Activated T-helper 1 cell treated with anti-CD3 and anti-CD28 coated beads, Interleukin-12 subunit alpha, Interleukin-12 subunit beta, Interleukin-2, Interleukin-4 antibody, amounts not matched to agents 30 ng/mL and 10 ng/mL and 1 ng/mL, durations not matched to agents 14 hours and 24 hours and 36 hours (primary cell): ENCODE data around the gene SKOR1. TPM values are rescaled to one million over a fixed set of nuclear protein-coding genes. Genes with fewer than 3 reads are reported as not detected.

ENCODE experiments used
- DNase-seq: peaks from one replicate; pipeline ENCODE4 v3.0.0; 2021; ENCODE audit warnings: low spot score
- H3K27ac Mint-ChIP-seq: one replicate; pipeline ENCODE4 v1.8.0; 2021; ENCODE audit warnings: mild to moderate bottlenecking, mixed read lengths
- H3K27me3 Mint-ChIP-seq: one replicate; pipeline ENCODE4 v1.8.0; 2022; ENCODE audit warnings: mild to moderate bottlenecking, moderate library complexity, mixed read lengths; ENCODE audit not compliant: insufficient read depth
- H3K36me3 Mint-ChIP-seq: one replicate; pipeline ENCODE4 v1.8.0; 2021; ENCODE audit warnings: low read depth, mixed read lengths
- H3K4me1 Mint-ChIP-seq: one replicate; pipeline ENCODE4 v1.8.0; 2021; ENCODE audit warnings: low read depth, mixed read lengths
- H3K4me3 Mint-ChIP-seq: one replicate; pipeline ENCODE4 v1.8.0; 2021; ENCODE audit warnings: mild to moderate bottlenecking, moderate library complexity, mixed read lengths
- H3K9me3 Mint-ChIP-seq: one replicate; pipeline ENCODE4 v1.8.0; 2021; ENCODE audit warnings: mixed read lengths
- intact Hi-C: fragments of 100-400 bp; cut with micrococcal nuclease; formaldehyde crosslinking; loops from one replicate; pipeline ENCODE4 v1.15.1; 2024
- total RNA-seq: library from RNA; stranded (reverse); gene quantifications from 2 replicates; pipeline ENCODE4 v1.2.3, GENCODE V29; 2022

SKOR1 gene
- total RNA-seq, 1 donor from 2014 or later: 0.21 TPM

- no peaks in the 10 kb centered on the region for H3K27me3 Mint-ChIP-seq
Measured at GRCh38 chr15:67784856-67785430, 40.4 kb upstream of the SKOR1 start.

GRCh38 chr15:67785431-67785830 lies 39.9 kb upstream of the SKOR1 start:
- H3K36me3 Mint-ChIP-seq: peaks cover 2% of the 10 kb centered on the region
- H3K9me3 Mint-ChIP-seq: no peaks in the 10 kb centered on the region
- H3K4me3 Mint-ChIP-seq: no peak overlapping the region
- peaks cover 17% of the 10 kb centered on the region for H3K4me1 Mint-ChIP-seq
- no peak for DNase-seq
- H3K27ac Mint-ChIP-seq: no peak overlapping the region
- intact Hi-C loops: no loop called here
- no peaks in the 10 kb centered on the region for H3K27me3 Mint-ChIP-seq

More at GRCh38 chr15:67784856-67785430, 40.4 kb upstream of the SKOR1 start:
- no peak for DNase-seq
- intact Hi-C loops: no loop called here
- Mint-ChIP-seq H3K9me3 (no peaks in the 10 kb centered on the region), H3K4me3 (no peak overlapping the region), H3K36me3 (no peaks in the 10 kb centered on the region), H3K27ac (no peak overlapping the region), H3K4me1 (peaks cover 17% of the 10 kb centered on the region)

- intact Hi-C loops: no loop called here
- DNase-seq: no peak
- Mint-ChIP-seq H3K27ac (no peak overlapping the region), H3K4me3 (no peak overlapping the region), H3K4me1 (peaks cover 17% of the 10 kb centered on the region), H3K27me3 (no peaks in the 10 kb centered on the region), H3K9me3 (no peaks in the 10 kb centered on the region), H3K36me3 (peaks cover 2% of the 10 kb centered on the region)
Measured at GRCh38 chr15:67786646-67787045, 38.7 kb upstream of the SKOR1 start.

DNA sequence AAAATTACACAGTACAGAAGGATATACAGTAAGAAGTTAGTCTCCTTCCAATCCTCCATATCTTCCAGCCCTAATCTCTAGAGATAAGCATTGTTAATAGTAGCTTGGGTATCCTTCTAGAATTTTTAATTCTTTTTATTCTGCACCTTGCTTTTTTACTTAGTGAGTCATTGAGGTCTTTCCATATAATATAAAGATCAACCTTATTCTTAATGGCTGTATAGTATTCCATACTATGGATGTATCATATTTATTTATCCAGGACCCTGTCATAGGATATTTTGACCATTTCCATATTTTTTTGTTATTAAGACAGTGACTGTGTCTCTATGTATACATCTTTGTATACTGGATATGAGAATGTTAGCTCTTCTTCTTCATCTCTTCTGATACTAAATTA lies 36.3 kb upstream of the SKOR1 start:
- no peak for DNase-seq
- Mint-ChIP-seq H3K36me3 (peaks cover 2% of the 10 kb centered on the region), H3K4me1 (peaks cover 8% of the 10 kb centered on the region), H3K27me3 (no peaks in the 10 kb centered on the region), H3K4me3 (no peak overlapping the region), H3K9me3 (no peaks in the 10 kb centered on the region), H3K27ac (no peak overlapping the region)
- intact Hi-C loops: no loop called here

GRCh38 chr15:67790610-67791319 lies 34.5 kb upstream of the SKOR1 start:
- Mint-ChIP-seq H3K4me1 (no peaks in the 10 kb centered on the region), H3K27me3 (no peaks in the 10 kb centered on the region), H3K36me3 (peaks cover 2% of the 10 kb centered on the region), H3K4me3 (no peak overlapping the region), H3K9me3 (peaks cover 15% of the 10 kb centered on the region), H3K27ac (no peak overlapping the region)
- intact Hi-C loops: no loop called here
- DNase-seq: no peak

DNA sequence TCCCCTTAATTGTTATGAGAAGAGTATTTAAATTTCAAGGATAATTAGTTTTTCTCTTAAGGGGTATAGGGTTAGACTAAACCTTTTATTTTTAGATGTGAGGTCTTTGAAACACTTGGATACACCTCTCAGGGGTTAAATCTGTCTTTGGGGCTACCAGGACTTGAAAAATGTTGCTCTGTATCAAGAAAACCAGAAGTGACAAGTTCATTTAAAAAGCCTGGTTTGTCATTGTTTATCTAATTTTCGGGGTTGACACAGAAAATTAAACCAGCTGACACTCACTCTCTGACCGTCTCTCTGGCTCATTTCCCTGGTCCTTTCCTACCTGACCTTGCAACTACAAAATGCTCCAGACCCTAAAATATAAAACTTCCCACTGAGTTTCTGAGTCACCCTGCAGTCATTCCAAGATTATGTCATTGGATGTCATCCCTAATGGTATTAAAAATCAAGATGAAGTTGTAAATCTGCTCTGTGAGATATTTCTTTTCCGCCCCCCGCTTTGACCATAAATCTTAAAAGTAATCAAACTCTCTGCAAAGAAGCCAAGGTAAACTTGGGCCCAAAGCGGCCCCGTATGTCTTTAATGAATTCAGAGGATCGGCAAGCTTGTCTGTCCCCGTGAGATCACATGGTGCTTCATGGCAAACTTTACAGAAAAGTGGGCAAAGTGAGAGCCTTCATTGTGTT lies 32.9 kb upstream of the SKOR1 start:
- peaks cover 2% of the 10 kb centered on the region for H3K36me3 Mint-ChIP-seq
- no peak for DNase-seq
- peaks cover 16% of the 10 kb centered on the region for H3K9me3 Mint-ChIP-seq
- intact Hi-C loops: no loop called here
- H3K27ac Mint-ChIP-seq: no peak overlapping the region
- H3K27me3 Mint-ChIP-seq: no peaks in the 10 kb centered on the region
- no peaks in the 10 kb centered on the region for H3K4me1 Mint-ChIP-seq
- H3K4me3 Mint-ChIP-seq: no peak overlapping the region

DNA sequence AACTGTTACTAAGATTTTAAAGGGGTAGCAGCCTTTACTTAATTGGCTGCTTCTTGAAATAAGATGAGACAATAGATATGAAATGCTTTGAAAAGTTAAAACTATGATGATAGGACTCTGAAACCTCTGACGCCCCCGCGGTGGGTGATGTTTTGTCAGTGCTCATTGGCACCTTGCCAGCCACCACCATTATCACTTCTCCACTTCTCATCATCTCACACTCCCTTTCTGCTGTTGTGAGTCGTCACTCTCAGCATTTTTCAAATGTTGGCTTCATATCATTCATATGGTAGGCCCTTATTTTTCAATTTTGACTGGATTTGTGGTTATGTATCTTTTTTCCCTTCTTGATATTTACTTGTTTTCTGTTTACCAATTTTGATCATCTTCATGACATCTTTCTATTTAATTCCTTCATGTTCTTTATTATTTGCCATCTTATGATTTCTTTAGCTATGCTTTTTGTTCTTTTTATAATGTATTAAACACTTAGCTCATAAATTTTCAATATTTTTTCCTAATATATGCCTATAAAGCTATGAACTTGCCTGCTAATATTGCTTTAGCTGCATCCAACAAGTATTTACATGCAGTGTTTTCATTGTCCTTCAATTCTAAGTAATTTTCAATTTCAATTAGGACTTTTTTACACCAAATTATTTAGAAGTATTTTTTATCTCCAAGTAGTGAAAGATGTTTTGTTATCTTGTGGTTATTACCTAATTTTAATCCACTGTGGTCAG lies 30.3 kb upstream of the SKOR1 start:
- DNase-seq: no peak
- Mint-ChIP-seq H3K27ac (no peak overlapping the region), H3K4me3 (no peak overlapping the region), H3K9me3 (peaks cover 16% of the 10 kb centered on the region), H3K36me3 (peaks cover 2% of the 10 kb centered on the region), H3K27me3 (no peaks in the 10 kb centered on the region), H3K4me1 (no peaks in the 10 kb centered on the region)
- intact Hi-C loops: no loop called here

- Mint-ChIP-seq H3K27ac (no peak overlapping the region), H3K36me3 (no peaks in the 10 kb centered on the region), H3K27me3 (no peaks in the 10 kb centered on the region), H3K9me3 (peaks cover 16% of the 10 kb centered on the region), H3K4me1 (no peaks in the 10 kb centered on the region), H3K4me3 (no peak overlapping the region)
- DNase-seq: no peak
- intact Hi-C loops: no loop called here
Measured at GRCh38 chr15:67796196-67797127, 28.8 kb upstream of the SKOR1 start.

GRCh38 chr15:67799801-67800205 lies 25.5 kb upstream of the SKOR1 start:
- peaks cover 11% of the 10 kb centered on the region for H3K9me3 Mint-ChIP-seq
- H3K36me3 Mint-ChIP-seq: no peaks in the 10 kb centered on the region
- H3K4me3 Mint-ChIP-seq: no peak overlapping the region
- no peak for DNase-seq
- no peak overlapping the region for H3K27ac Mint-ChIP-seq
- intact Hi-C loops: no loop called here
- H3K27me3 Mint-ChIP-seq: no peaks in the 10 kb centered on the region
- no peaks in the 10 kb centered on the region for H3K4me1 Mint-ChIP-seq

DNA sequence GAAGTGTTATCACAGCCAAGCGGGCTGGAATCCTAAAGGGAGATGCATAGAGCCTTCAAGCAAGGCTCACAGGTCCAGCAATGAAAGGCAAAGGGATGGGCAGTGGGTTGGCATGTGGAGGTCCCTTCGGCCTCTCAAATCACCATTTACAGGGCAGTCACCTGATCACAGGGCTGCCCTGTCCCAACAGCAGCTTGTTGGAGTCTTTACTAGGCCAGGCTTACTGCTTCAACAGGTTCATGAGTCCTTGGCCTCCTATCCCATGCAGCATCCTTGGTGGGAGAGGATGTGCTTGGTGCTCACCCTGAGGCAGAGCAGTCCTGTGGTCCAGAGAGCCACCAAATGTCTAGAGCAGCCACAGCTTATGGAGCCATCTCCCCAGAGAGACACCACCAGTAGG lies 24.2 kb upstream of the SKOR1 start:
- H3K36me3 Mint-ChIP-seq: no peaks in the 10 kb centered on the region
- DNase-seq: no peak
- no peaks in the 10 kb centered on the region for H3K27me3 Mint-ChIP-seq
- intact Hi-C loops: no loop called here
- no peak overlapping the region for H3K27ac Mint-ChIP-seq
- no peak overlapping the region for H3K4me3 Mint-ChIP-seq
- no peaks in the 10 kb centered on the region for H3K9me3 Mint-ChIP-seq
- H3K4me1 Mint-ChIP-seq: no peaks in the 10 kb centered on the region

- no peak for DNase-seq
- intact Hi-C loops: no loop called here
- no peaks in the 10 kb centered on the region for H3K9me3 Mint-ChIP-seq
Measured at GRCh38 chr15:67801926-67802914, 23.1 kb upstream of the SKOR1 start.

More at GRCh38 chr15:67801926-67802914, 23.1 kb upstream of the SKOR1 start:
- no peaks in the 10 kb centered on the region for H3K27me3 Mint-ChIP-seq
- no peaks in the 10 kb centered on the region for H3K4me1 Mint-ChIP-seq
- H3K4me3 Mint-ChIP-seq: no peak overlapping the region
- no peaks in the 10 kb centered on the region for H3K36me3 Mint-ChIP-seq
- H3K27ac Mint-ChIP-seq: no peak overlapping the region
